Jurkat, Clone E6-1 (cell line): ENCODE results near the gene TMEM233.
"Not testable (repeated sequence)": the region's sequence is repeated elsewhere in the genome, so short reads cannot be mapped to it uniquely, and the experiment has no call there.

ENCODE experiments used
- DNase-seq: peaks from one replicate; pipeline ENCODE4 v3.0.0-alpha.2; 2011; ENCODE audit warnings: low read depth, low spot score
- H3K4me3 ChIP-seq: 2 replicates; pipeline ENCODE4 v1.5.1; 2011; ENCODE audit warnings: mild to moderate bottlenecking, low read length, control low read depth, moderate library complexity

The TMEM233 gene

DNA sequence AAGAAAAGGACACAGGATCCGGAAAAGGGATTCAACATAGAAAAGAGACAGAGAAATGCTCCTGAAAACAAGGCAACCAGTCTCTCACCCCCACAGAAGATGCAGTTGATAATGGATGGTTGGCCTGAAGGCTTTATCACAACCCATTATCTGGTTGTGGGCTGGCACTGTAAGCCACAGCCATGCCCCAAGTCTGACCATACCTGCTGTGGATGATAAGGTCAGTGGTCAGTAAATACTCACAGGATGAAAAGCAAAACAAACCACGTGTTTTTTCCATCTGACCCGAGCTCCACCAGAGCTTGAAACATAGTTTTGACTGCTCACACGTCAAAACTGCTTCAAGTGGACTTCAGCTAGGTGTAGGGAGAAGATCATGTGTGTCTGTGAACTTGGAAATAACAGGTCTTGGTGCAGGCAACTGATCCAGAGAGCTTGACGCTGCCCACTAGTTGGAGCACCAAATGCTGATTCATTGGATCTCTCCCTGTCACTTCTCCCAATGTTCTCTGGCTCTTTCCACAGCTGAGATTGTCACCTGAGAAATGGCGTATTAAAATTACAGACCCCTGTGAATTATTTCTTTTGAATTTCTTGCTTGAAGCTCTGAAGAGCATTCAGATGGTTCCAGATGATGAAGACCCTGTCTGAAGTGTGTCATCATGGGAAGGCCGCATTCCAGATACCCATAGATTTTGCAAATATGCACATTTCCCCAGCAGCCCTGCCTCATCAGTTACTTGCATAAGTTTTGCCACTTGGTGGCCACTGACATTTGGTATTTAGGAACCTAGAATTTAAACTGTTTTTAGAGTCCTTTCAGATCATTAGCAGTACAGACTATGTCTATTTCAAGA, 8.5 kb downstream of the TMEM233 start:
- no peak for DNase-seq

DNA sequence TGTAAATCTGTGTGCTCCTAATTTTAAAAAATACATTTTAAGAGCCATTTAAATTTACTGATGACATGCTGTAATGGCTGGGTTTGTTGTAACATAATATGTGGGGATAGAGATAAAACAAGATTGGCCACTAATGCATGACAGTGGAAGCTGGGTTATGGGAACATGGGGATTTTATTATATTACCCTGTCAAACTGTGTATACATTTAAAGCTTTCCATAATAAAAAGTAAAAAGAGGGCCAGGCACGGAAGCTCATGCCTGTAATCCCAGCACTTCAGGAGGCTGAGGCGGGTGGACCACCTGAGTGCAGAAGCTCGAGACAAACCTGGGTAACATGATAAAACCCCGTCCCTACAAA, 9.1 kb downstream of the TMEM233 start:
- no peak overlapping the region for H3K4me3 ChIP-seq
- DNase-seq = no peak

More for the DNA sequence above, 8.5 kb downstream of the TMEM233 start:
- H3K4me3 ChIP-seq = no peak overlapping the region

DNA sequence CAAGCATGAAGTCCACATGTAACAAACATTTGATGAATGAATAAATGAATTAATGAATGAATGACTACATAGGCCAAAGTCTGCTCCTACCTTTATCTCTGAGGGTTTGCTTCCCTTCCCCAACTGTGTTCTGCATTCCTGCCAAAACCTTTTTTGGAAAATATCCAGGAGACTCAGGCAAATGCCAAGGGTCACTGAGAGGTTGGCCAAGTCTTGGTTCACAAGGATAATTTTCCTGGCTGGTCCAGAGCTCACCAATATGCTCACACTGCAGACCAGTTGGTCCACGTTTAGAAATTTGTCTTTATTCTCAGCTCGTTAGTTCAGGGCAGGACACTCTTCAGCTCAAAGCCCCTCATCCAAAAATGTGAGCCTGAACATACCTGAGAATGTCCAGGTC, 10.2 kb downstream of the TMEM233 start:
- no peak for DNase-seq

DNA sequence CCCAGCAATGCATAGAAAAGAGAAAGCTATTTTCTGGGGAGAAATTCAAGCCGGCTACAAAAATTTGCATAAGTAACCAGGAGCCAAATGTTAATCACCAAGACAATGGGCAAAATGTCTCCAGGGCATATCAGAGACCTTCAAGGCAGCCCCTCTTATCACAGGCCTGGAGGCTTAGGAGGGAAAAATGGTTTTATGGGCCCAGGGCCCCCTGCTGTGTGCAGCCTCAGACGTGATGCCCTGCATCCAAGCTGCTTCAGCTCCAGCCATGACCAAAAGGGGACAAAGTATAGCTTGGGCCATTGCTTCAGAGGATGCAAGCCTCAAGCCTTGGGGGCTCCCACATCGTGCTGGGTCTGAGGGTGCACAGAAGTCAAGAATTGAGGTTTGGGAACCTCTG, 15.8 kb downstream of the TMEM233 start:
- no peak overlapping the region for H3K4me3 ChIP-seq
- DNase-seq = no peak

More for the DNA sequence above, 10.2 kb downstream of the TMEM233 start:
- H3K4me3 ChIP-seq = no peak overlapping the region

DNA sequence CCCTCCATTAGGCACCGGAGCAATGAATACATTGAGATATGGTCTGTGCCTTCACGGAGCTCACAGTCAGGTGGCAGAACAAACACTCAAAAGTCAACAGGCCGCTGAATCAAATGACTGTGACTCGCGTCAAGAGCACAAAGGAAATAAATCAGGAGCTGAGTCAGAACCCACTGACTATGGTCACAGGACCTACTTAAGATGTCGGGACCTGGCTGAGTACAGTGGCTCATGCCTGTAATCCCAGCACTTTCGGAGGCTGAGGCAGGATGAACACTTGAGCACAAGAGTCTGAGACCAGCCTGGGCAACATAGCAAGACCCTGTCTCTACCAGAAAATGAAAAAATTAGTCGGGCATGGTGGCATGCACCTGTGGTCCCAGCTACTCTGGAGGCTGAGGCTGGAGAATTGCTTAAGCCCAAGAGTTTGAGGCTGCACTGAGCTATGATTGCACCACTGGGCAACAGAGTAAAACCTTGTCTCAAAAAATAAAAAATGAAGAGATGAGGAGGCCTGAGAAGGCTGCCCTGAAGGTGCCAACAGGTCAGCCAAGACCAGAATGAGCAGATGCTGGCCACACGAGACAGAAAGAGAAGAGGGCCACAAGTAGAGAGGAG, 19.9 kb downstream of the TMEM233 start:
- no peak overlapping the region for H3K4me3 ChIP-seq
- DNase-seq = no peak

DNA sequence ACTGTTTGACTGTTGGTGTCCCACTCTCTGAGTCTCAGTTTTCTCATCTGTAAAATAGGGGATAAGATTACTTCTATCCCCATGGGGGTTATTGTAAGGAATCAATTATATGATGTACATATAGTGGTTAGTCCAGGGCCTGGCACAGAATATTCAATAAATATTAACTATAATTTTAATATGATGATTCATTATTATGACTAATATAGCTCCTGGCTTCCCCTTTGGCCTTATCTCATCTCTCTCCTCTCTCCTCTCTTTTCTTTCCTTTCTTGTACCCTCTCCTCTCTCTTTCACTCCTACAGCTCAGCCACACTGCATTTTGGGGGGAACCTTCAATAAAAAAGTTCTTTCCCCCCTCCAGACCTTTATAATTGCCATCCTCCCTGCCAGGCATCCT, 21.1 kb downstream of the TMEM233 start:
- H3K4me3 ChIP-seq = no peak overlapping the region
- no peak for DNase-seq

DNA sequence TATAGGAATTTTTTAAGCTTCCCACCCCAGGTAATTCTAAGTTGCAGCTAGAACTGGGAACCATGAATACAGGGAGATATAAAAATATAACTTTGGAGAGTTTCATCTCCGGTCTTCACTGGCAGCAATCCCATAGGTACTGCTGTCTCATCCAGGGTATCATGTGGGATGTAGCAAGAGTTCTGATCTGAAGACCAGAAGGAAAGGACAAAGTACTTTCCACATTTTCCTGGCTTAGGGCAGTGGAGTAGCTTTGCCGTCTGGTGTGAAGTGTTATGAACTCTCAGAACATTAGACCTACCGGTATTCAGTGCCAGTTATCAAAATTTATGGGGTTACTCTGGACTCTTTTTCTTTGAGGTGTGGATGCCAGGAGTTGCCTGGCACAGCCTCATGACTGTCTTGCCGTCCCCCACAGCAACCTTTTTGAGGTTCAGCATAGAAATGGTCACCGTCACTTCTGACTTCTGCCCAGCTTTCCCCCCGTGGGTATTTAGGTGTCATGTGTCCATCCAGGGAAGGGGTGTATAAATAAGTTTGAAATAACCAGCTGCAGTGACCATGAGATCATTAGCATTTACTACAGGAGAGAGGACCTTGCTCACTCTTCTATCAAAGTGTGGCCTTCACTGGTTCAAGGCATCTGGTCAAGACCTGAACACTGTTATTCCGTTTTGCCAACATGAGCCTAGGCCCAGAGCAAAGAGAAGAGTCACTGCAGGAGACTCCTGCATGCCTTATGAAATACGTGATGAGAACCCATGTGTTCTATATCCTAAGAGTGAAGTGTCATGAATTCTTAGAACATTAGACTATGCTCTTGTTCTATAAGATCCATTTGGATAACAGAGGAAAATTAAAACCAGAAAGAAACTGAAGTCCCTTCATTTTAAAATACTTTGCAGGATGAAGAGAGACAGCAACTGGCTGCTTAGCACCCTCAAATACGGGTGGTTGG, 22.2 kb downstream of the TMEM233 start:
- no peak overlapping the region for H3K4me3 ChIP-seq
- DNase-seq = no peak

DNA sequence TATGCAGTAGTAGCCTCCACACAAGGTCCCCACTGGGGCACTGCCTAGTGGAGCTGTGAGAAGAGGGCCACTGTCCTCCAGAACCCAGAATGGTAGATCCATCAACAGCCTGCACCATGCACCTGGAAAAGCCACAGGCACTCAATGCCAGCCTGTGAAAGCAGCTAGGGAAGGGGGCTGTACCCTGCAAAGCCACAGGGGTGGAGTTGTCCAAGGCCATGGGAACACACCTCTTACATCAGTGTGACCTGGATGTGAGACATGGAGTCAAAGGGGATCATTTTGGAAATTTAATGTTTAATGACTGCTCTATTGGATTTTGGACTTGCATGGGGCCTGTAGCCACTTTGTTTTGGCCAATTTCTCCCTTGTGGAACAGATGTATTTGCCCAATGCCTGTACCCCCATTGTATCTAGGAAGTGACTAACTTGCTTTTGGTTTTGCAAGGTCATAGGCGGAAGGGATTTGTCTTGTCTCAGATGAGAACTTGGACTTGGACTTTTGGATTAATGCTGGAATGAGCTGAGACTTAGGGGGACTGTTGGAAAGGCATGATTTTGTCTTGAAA, 24.8 kb downstream of the TMEM233 start:
- not testable (repeated sequence) for H3K4me3 ChIP-seq, DNase-seq

DNA sequence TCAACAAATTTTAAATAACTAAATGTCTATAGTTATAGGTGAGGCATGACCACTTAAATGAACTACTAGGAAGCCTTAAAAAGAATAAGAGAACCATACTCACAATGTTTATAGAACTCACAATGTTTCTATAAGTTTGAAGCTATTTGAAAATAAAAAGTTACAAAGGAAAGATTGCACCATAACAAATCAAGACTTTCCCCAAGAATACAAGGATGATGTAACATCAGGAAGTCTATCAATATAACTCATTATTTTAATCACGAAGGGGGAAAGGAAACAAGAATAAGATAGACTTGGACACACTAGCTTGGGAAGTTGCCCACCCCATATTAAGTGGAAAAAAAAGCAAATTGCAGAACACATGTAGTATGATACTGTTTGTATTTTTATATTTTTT, 26.9 kb downstream of the TMEM233 start:
- DNase-seq = no peak
- H3K4me3 ChIP-seq = no peak overlapping the region

DNA sequence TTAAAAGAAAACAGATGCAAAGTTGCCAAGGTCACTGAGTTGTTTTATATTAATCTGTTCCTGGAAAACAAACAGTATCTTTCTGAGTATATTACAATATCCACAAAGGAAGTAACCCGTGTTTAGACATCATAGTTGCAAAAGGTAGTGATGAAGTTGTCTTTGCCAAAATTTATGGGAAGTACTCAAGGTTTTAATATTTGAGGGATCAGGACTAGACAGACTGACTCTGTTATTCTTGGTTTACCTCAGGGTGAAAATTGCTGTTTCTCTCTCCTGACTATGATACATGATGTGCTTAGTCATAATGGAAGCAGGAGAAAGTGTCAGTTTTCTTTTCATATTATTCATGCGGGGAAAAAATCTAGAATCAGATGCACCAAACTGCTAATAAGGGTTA, 28.3 kb downstream of the TMEM233 start:
- DNase-seq = no peak
- H3K4me3 ChIP-seq = no peak overlapping the region

DNA sequence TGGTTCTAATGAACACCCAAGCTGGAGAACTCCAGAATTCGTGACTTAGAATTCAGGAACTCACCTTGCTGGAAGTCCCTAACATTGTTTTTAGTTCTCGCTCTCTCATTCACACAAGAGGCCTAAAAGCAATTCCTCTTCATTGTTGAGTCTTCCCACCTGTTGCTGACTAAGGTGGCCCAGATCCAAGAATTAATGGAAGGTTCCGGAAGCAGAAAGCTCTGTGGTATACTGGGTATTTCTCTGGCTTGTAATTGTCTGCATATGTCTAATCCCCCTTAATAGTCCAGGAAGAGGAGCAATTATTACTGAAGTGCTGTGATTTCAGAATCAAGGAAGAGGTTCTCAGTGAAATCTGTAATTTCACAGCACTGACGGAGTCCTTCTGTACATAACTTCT, 31.4 kb downstream of the TMEM233 start:
- H3K4me3 ChIP-seq = no peak overlapping the region
- no peak for DNase-seq

DNA sequence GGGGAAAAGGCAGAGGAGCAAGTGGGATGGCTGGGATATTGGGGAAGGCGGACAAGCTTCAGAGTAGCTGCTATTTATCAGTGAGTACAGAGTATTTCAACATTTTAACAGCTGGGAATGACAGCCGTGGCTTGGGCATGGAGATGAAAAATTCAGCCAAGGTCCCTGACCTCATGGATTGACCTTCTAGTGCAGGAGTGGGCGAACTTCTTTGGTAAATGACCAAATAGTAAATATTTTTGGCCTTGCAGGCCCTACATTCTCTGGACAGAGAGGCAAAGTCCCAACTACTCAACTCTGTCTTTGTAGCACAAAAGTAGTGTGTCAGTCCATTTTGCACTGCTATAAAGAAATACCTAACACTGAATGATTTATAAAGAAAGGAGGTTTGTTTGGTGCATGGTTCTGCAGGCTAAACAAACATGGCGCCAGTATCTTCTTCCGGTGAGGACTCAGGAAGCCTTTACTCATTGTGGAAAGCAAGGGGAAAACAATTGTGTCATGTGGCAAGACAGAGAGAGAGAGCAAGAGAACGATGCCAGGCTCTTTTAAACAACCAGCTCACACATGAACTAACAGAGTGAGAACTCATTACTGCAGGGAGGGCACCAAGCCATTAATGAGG, 33.6 kb downstream of the TMEM233 start:
- no peak overlapping the region for H3K4me3 ChIP-seq
- DNase-seq = no peak

DNA sequence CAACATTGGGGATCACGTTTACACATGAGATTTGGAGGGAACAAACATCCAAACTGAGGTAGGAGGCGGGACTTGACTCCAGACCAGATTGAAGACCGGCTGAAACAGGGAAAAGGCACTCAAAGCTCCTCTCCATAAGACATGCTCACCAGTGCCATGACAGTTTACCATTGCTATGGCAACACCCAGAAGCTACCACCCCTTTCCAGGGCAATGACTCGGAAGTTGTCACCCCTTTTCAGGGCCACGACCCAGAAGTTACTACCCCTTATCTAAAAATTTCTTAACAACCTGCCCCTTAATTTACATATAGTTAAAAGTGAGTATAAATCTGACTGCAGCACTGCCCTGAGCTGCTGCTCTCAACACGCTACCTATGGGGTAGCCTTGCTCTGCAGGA, 34.1 kb downstream of the TMEM233 start:
- DNase-seq = no peak
- no peak overlapping the region for H3K4me3 ChIP-seq

DNA sequence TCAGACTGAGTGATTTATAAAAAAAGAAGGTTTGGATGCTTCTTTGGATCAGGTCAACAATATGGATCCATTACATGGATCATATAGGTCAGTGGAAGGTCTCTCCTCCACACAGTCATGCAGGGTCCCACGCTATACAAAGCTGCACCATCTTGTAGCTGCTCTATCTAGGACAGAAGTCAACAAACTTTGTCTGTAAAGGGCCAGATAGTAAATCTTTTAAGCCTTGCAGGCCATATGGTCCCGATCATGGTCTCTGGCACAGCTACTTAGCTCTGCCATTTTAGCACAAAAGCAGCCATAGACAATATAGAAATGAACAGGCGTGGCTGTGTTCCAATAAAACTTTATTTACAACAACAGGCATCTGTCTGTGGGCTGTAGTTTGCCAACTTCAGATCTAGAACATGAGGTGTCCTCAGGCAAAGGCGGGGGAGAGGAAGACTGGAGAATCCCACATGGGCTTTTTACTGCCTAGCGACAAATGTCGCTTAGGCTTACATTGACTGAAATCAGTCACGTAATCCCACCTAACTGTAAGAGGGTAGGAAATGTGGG, 36.7 kb downstream of the TMEM233 start:
- DNase-seq = no peak
- H3K4me3 ChIP-seq = no peak overlapping the region

DNA sequence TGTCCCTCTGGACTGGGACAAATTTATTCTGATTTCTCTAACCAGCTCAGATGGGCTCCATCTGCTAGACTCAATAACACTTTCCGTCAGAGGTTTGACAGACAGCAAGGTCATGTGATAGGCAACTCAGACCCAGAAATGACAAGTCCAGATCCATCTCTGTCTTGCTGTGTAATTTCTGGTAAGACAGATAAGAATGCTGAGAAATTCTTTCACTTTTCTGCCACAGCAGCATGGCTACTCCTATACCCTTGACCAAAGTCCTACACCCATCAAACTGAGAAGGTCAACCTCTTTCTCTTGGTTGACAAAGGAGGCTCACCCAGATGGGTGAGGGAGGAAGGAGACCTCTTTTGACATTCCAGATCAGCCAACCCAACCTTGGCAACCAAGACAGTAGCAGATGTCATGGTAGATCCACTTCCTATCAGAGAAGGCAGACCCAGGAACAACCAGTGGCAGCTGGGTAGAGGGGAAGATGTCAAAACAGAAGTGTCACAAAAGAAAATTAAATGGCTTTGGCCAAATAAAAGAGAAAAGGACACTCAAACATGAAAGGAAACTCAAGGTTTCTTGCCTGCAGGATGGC, 37.5 kb downstream of the TMEM233 start:
- no peak overlapping the region for H3K4me3 ChIP-seq
- no peak for DNase-seq

DNA sequence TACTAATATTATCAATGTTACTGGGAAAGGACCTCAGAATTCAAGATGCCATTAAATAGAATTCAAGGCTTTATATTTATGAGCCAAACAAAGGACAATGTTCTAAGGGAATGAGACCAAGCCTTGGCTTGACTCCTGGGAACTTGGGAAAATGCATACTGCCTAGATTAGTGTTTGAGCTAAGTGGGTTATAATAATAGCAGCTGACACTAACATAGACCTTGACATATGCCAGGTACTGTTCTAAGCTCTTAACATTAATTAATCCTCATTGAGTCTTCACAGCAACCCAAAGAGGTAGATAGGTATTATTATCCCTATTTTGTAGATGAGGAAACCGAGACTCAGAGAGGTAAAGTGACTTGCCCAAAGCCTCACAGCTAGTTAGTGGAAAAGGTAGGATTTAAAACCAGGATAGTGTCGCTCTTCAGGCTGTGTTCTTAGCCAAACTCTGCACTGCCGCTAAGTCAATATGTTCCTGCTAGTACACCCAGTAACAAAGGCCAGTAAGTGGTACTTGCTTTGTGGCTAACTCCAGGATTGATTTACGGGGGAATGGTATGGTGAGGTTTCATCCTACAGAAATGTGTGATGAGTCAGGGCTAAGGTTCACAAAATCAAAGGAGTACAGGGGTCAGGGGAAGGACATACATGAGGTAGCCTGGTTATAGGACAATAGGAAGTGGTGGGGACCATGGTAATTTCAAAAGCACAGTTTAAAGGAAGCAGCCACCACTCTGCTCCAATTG, 38.5 kb downstream of the TMEM233 start:
- no peak for DNase-seq
- no peak overlapping the region for H3K4me3 ChIP-seq

DNA sequence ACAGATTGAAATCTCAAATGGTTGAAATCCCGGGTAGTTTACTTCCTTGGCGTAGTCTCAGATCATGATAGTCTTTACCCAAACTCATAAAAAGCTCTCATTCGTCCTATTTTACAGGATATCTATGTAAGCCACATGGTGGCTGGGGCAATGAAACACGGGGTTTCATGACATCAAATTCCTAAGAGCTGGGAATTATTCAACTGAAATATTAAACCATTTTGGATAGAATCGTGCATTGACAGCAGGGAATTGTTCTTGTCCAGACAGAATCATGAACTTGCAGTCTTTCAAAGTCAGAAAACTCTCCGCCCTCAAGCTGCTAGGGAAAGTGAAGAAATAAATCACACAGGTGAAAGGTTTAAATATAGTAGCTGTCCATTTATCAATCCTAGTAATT, 41.2 kb downstream of the TMEM233 start:
- H3K4me3 ChIP-seq = no peak overlapping the region
- no peak for DNase-seq

DNA sequence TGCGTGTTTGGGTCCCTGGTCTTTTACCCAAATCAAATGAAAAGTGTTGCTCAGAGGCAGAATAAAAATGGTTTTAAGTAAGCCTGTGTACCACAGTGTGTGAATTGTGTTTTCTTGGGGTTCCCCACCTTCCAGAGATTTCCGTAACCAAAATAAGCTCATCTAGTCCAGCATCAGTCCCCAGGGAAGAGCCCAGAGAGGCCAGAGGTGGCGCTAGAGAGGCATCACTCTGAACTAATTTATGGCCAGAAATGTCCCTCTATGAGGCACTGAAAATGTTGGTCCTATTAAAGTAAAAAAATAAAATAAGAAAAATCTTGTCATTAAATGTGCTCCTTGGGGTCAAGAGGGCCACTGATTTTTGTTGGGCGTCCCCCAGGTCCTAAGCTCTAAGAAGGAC, 49.4 kb downstream of the TMEM233 start:
- no peak for DNase-seq
- no peak overlapping the region for H3K4me3 ChIP-seq
